Measurements from ENCODE around the gene MIS18A. TPM values are rescaled to one million over a fixed set of nuclear protein-coding genes. Genes with fewer than 3 reads are reported as not detected.

MIS18A gene
- total and polyA plus RNA-seq, 2 experiments from 2014 or later: 46.1 to 133 TPM

DNA sequence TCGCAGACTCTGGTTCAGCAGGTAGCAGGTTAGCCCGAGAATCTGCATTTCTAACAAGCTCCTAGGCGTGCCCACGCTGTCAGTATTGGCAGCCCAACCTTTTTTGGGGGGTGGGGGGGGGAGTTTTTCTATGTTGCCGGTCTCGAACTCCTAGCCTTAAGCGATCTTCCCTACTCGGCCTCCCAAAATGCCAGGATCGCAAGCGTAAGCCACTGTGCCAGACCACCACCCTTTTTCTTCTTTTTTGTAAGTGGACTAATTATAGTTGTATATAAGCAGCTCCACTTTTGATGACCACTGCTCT lies 480 bp upstream of the MIS18A start (continued):
- TF ChIP-seq CREB1 (CRISPR knock-in tag; IDR thresholded peaks at IDR 0.05; ENCODE audit: low read depth): no peak
- TF ChIP-seq, protein P1, sequence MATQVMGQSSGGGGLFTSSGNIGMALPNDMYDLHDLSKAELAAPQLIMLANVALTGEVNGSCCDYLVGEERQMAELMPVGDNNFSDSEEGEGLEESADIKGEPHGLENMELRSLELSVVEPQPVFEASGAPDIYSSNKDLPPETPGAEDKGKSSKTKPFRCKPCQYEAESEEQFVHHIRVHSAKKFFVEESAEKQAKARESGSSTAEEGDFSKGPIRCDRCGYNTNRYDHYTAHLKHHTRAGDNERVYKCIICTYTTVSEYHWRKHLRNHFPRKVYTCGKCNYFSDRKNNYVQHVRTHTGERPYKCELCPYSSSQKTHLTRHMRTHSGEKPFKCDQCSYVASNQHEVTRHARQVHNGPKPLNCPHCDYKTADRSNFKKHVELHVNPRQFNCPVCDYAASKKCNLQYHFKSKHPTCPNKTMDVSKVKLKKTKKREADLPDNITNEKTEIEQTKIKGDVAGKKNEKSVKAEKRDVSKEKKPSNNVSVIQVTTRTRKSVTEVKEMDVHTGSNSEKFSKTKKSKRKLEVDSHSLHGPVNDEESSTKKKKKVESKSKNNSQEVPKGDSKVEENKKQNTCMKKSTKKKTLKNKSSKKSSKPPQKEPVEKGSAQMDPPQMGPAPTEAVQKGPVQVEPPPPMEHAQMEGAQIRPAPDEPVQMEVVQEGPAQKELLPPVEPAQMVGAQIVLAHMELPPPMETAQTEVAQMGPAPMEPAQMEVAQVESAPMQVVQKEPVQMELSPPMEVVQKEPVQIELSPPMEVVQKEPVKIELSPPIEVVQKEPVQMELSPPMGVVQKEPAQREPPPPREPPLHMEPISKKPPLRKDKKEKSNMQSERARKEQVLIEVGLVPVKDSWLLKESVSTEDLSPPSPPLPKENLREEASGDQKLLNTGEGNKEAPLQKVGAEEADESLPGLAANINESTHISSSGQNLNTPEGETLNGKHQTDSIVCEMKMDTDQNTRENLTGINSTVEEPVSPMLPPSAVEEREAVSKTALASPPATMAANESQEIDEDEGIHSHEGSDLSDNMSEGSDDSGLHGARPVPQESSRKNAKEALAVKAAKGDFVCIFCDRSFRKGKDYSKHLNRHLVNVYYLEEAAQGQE (IDR thresholded peaks at IDR 0.05; ENCODE audit: unreplicated experiment): no peak

DNA sequence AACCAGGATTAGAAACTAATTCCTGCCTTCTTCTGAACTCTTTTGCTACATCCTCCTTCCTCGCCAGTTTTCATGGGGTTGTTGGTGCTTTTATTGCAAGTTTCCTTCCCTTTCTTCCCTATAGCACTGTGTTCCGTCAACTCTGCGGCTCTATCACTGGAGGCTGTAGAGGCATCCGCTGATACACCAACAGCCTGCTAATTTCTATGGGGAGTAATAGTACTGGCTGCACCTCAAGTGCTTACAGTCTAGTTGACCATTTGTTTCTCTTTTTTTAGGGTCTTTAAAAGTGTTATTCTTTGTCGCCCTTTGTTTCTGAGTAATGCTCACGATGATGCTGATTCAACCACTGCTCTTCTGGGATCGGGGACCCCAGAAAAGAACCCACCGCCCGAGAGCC lies 746 bp downstream of the MIS18A start:
- peak overlapping the region; percentile 88 for H3K27ac Mint-ChIP-seq
- H3K79me2 ChIP-seq (replicated peaks; ENCODE audit: insufficient read depth): peaks cover 37% of the 10 kb centered on the region
- H3K4me2 ChIP-seq: peak overlapping the region; percentile 86
- H3K27me3 Mint-ChIP-seq (ENCODE audit: insufficient read depth, low read depth, poor library complexity): peaks cover 16% of the 10 kb centered on the region
- H3K27ac ChIP-seq (ENCODE audit: low read depth): no peak overlapping the region
- peaks cover 4% of the 10 kb centered on the region; the same call in 2 of the 3 replicates for H3K4me1 Mint-ChIP-seq
- H3K4me3 Mint-ChIP-seq: peak overlapping the region; percentile 100
- peak; percentile 37 for ATAC-seq
- DNase-seq (ENCODE audit: low spot score): peak; percentile 33
- H3K36me3 Mint-ChIP-seq (ENCODE audit: low read depth): peaks cover 21% of the 10 kb centered on the region
- peak overlapping the region; percentile 82; the same call in 1 of the 2 replicates for H2AFZ ChIP-seq
- H3K27me3 ChIP-seq (ENCODE audit: insufficient read depth): no peaks in the 10 kb centered on the region
- H3K36me3 ChIP-seq (ENCODE audit: insufficient read depth): no peaks in the 10 kb centered on the region; the same call in 1 of the 2 replicates
- no peaks in the 10 kb centered on the region for H3F3A ChIP-seq (replicated peaks; ENCODE audit: low read depth)
- H3K4me3 ChIP-seq: peak overlapping the region; percentile 71
- no peaks in the 10 kb centered on the region for H3K9me2 ChIP-seq (ENCODE audit: insufficient read depth)
- H3K4me1 ChIP-seq (ENCODE audit: insufficient read depth): peaks cover 12% of the 10 kb centered on the region
- peaks cover 10% of the 10 kb centered on the region; the same call in 1 of the 2 replicates for H4K20me1 ChIP-seq (replicated peaks; ENCODE audit: insufficient read depth)
- H3K9me3 Mint-ChIP-seq: no peaks in the 10 kb centered on the region
- no peak for TF ChIP-seq NANOG (IDR thresholded peaks at IDR 0.05; ENCODE audit: borderline replicate concordance)
- no peak for TF ChIP-seq STAT1 (IDR thresholded peaks at IDR 0.05; ENCODE audit: unreplicated experiment)
- TF ChIP-seq, protein P1 (IDR thresholded peaks at IDR 0.05; ENCODE audit: unreplicated experiment): no peak
- TF ChIP-seq EZH2phosphoT487 (IDR thresholded peaks at IDR 0.05; ENCODE audit: unreplicated experiment): no peak
- no peak for TF ChIP-seq JUNB (IDR thresholded peaks at IDR 0.05; ENCODE audit: unreplicated experiment)
- TF ChIP-seq, protein P2, sequence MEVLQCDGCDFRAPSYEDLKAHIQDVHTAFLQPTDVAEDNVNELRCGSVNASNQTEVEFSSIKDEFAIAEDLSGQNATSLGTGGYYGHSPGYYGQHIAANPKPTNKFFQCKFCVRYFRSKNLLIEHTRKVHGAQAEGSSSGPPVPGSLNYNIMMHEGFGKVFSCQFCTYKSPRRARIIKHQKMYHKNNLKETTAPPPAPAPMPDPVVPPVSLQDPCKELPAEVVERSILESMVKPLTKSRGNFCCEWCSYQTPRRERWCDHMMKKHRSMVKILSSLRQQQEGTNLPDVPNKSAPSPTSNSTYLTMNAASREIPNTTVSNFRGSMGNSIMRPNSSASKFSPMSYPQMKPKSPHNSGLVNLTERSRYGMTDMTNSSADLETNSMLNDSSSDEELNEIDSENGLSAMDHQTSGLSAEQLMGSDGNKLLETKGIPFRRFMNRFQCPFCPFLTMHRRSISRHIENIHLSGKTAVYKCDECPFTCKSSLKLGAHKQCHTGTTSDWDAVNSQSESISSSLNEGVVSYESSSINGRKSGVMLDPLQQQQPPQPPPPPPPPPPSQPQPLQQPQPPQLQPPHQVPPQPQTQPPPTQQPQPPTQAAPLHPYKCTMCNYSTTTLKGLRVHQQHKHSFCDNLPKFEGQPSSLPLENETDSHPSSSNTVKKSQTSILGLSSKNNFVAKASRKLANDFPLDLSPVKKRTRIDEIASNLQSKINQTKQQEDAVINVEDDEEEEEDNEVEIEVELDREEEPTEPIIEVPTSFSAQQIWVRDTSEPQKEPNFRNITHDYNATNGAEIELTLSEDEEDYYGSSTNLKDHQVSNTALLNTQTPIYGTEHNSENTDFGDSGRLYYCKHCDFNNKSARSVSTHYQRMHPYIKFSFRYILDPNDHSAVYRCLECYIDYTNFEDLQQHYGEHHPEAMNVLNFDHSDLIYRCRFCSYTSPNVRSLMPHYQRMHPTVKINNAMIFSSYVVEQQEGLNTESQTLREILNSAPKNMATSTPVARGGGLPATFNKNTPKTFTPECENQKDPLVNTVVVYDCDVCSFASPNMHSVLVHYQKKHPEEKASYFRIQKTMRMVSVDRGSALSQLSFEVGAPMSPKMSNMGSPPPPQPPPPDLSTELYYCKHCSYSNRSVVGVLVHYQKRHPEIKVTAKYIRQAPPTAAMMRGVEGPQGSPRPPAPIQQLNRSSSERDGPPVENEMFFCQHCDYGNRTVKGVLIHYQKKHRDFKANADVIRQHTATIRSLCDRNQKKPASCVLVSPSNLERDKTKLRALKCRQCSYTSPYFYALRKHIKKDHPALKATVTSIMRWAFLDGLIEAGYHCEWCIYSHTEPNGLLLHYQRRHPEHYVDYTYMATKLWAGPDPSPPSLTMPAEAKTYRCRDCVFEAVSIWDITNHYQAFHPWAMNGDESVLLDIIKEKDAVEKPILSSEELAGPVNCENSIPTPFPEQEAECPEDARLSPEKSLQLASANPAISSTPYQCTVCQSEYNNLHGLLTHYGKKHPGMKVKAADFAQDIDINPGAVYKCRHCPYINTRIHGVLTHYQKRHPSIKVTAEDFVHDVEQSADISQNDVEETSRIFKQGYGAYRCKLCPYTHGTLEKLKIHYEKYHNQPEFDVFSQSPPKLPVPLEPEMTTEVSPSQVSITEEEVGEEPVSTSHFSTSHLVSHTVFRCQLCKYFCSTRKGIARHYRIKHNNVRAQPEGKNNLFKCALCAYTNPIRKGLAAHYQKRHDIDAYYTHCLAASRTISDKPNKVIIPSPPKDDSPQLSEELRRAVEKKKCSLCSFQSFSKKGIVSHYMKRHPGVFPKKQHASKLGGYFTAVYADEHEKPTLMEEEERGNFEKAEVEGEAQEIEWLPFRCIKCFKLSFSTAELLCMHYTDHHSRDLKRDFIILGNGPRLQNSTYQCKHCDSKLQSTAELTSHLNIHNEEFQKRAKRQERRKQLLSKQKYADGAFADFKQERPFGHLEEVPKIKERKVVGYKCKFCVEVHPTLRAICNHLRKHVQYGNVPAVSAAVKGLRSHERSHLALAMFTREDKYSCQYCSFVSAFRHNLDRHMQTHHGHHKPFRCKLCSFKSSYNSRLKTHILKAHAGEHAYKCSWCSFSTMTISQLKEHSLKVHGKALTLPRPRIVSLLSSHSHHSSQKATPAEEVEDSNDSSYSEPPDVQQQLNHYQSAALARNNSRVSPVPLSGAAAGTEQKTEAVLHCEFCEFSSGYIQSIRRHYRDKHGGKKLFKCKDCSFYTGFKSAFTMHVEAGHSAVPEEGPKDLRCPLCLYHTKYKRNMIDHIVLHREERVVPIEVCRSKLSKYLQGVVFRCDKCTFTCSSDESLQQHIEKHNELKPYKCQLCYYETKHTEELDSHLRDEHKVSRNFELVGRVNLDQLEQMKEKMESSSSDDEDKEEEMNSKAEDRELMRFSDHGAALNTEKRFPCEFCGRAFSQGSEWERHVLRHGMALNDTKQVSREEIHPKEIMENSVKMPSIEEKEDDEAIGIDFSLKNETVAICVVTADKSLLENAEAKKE (CRISPR knock-in tag; IDR thresholded peaks at IDR 0.05): no peak
- TF ChIP-seq CREB1 (CRISPR knock-in tag; IDR thresholded peaks at IDR 0.05; ENCODE audit: low read depth): no peak
- TF ChIP-seq POLR2AphosphoS5 (IDR thresholded peaks at IDR 0.05; ENCODE audit: low read depth): no peak
- TF ChIP-seq, protein P3, sequence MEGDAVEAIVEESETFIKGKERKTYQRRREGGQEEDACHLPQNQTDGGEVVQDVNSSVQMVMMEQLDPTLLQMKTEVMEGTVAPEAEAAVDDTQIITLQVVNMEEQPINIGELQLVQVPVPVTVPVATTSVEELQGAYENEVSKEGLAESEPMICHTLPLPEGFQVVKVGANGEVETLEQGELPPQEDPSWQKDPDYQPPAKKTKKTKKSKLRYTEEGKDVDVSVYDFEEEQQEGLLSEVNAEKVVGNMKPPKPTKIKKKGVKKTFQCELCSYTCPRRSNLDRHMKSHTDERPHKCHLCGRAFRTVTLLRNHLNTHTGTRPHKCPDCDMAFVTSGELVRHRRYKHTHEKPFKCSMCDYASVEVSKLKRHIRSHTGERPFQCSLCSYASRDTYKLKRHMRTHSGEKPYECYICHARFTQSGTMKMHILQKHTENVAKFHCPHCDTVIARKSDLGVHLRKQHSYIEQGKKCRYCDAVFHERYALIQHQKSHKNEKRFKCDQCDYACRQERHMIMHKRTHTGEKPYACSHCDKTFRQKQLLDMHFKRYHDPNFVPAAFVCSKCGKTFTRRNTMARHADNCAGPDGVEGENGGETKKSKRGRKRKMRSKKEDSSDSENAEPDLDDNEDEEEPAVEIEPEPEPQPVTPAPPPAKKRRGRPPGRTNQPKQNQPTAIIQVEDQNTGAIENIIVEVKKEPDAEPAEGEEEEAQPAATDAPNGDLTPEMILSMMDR (conservative IDR thresholded peaks at IDR 0.05; ENCODE audit: low read depth in 2 of 2): no peak
